ENCODE data around the gene RRP12.
"Not testable (repeated sequence)": the region's sequence is repeated elsewhere in the genome, so short reads cannot be mapped to it uniquely, and the experiment has no call there.

The RRP12 gene, protein sequence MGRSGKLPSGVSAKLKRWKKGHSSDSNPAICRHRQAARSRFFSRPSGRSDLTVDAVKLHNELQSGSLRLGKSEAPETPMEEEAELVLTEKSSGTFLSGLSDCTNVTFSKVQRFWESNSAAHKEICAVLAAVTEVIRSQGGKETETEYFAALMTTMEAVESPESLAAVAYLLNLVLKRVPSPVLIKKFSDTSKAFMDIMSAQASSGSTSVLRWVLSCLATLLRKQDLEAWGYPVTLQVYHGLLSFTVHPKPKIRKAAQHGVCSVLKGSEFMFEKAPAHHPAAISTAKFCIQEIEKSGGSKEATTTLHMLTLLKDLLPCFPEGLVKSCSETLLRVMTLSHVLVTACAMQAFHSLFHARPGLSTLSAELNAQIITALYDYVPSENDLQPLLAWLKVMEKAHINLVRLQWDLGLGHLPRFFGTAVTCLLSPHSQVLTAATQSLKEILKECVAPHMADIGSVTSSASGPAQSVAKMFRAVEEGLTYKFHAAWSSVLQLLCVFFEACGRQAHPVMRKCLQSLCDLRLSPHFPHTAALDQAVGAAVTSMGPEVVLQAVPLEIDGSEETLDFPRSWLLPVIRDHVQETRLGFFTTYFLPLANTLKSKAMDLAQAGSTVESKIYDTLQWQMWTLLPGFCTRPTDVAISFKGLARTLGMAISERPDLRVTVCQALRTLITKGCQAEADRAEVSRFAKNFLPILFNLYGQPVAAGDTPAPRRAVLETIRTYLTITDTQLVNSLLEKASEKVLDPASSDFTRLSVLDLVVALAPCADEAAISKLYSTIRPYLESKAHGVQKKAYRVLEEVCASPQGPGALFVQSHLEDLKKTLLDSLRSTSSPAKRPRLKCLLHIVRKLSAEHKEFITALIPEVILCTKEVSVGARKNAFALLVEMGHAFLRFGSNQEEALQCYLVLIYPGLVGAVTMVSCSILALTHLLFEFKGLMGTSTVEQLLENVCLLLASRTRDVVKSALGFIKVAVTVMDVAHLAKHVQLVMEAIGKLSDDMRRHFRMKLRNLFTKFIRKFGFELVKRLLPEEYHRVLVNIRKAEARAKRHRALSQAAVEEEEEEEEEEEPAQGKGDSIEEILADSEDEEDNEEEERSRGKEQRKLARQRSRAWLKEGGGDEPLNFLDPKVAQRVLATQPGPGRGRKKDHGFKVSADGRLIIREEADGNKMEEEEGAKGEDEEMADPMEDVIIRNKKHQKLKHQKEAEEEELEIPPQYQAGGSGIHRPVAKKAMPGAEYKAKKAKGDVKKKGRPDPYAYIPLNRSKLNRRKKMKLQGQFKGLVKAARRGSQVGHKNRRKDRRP (N-terminal part only)

DNA sequence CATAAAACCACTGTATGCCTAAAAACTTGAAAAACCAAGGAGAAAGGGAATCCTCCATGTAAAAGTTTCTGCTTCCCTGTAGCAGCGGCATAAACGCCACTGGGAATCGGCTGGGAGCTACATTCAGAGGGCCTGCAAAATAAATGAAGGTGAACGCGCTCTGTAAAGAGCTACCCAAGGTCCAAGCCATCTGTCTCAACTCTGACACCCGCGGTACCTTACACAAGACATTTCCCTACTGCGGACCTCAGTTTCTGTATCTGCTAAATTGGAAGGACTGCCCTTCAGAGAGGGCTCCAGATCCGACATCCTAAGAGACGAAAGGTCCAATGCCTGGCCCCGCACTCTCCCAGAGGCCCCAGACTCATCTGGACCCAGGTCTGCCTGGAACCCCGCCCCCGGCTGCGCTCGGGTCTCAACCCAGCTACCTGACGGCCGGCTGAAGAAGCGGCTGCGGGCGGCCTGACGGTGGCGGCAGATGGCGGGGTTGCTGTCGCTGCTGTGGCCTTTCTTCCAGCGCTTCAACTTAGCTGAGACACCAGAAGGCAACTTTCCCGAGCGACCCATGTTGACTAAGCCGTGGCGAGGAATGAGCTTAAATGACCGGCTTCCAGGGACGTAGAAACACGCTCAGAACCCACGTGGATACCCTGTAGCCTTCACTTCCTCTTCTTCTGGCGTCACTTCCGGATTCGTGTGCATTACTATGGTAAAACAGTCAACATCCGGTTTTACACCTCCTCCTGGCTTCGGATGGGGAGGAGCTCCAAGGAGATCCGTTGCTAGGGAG, at the start of gene RRP12:
TSS of gene RRP12 (minus strand) at position 676 of the 790 bp plus-strand sequence. CDS start at position 567, 109 bp downstream.
- DNase-seq (ENCODE audit: low spot score) = peak; percentile 96

DNA sequence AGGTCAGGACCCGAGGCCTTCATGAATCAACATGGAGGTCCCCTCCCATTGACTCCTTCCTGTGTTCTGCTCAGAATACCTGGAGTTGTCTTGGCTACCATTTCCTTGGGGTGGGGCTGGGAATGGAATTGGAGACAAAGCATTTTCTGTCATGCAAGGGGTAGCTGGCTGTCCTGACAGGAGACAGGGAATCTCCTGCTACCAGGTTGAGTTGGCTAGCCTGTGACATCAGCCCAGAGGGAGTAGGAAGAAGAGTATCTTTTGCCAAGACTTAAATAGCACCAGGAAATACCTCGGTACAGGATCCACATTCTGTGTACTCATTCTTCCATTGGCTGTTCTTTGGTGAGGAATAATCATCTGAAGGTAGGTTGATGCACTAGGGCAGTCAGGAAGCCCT, 49.7 kb upstream of the RRP12 start:
- DNase-seq (ENCODE audit: low spot score) = no peak

DNA sequence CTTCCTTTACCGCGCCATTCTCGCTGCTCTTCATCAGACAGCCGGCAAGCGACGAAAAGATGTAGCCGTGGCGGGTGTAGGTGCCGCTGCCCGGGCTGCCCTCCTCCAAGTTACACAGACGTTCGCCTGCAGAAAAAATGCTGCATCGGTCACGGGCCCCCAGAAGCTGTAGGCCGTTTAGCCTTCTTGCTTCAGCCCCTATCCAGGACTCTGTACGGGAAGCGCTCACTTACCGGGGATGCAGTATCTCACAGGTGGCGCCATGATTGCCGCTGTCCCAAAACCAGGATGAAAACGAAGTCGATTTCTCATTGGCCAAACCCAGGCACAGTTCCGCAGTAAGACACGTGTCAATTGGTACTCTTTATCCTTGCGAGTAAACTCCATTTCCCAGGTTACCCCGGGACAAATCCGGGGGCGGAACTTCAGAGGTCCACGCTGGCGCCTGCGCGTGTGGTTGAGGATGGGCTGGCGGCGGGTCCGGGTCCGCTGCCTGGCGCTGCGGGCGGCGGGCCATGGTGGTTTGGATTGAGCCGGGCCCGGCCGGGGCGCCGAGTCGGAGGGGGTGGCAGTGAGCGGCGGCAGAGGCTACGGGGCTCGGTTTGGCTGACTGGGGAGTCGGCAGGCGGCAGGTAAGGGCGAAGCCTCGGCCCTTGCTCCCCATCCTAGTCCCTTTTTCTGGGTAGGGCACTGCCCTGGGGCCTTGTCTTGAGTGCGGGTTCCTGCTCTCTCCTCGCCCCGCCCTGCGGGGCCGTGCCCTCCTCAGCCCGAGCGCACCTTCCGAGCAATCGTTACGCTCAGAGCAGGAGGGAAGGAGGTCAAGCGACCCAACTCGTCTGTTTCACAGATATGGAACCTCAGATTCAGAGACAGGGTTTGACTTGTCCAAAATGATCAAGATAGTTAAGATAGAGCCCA, 44.8 kb upstream of the RRP12 start, which contains the start of the genes EXOSC1 and ZDHHC16:
TSS of gene EXOSC1 (minus strand) at position 285 of the 918 bp plus-strand sequence. CDS start at position 264, 21 bp downstream.
TSS of gene ZDHHC16 (plus strand) at position 454 of the 918 bp plus-strand sequence. CDS start 5,501 bp downstream, outside the sequence.
- peak; percentile 99 for DNase-seq (ENCODE audit: low spot score)

DNA sequence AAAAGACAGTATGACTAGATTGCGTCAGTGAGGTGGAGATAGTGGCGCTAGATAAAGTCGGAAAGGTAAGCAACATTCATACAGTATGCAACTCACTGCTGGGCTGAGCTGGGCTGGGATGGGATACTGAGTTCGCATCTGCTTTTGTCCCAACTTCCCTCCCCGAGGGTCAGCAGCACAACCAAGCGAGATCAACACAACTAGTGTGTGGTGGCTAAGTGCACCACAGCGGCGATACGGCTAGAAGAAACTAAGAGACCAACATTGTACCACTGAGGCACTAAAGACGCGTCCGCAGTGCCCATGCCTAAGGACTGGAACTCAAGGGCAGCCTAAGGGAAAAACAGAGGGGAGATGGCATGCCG, 44.2 kb upstream of the RRP12 start:
- no peak for DNase-seq (ENCODE audit: low spot score)

DNA sequence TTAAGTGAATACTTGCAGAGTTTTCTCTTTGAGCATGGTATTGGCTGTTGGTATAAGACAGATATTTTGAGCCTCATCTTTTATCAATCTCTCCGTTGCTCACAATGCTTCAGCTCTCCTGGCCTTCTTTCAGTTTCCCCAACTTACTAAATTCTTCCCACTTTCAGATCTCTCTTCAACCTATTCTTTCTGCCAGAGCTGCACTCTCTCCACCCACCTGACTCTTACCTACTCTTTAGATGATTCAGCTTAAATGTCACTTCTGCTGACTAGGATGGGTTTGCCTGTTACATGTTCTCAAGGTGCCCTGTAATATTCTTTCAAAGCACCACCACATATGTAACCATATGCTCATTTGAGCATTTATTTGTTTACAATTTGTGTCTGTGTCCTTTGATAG, 43.1 kb upstream of the RRP12 start:
- no peak for DNase-seq (ENCODE audit: low spot score)

DNA sequence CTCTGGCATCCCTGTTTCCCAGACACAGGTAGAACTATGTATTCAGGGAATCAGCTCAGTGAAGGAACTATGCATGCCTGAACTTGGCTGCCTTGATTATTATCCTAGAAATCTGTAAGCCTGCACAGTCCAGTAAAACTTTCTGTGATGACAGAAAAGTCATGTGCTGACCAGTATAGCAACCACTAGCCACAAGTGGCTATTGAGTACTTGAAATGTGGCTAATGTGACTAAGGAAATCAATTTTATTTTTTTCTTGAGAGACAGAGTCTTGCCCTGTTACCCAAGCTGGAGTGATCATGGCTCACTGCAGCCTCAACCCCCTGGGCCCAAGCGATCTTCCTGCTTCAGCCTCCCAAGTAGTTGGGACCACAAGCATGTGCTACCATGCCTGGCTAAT, 41.1 kb upstream of the RRP12 start:
- DNase-seq (ENCODE audit: low spot score) = no peak

DNA sequence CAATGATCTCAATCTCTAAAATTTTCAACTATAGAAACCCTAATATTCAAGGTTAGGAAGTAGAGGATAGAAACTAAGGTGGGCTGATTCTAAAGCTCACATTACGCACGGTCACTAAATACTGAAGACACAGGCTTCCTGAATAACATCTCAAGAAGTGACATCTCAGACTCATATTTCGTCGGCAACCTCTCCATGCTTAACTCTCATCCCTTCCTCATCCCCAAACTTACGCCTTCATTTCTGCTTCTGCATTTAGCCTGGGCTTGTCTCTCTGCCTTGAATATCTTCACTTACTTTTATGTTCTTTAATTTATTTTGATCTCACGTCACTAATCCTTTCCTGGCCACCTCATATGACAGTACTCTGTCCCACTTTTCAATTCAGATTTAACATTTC, 34.1 kb upstream of the RRP12 start:
- DNase-seq (ENCODE audit: low spot score) = no peak

DNA sequence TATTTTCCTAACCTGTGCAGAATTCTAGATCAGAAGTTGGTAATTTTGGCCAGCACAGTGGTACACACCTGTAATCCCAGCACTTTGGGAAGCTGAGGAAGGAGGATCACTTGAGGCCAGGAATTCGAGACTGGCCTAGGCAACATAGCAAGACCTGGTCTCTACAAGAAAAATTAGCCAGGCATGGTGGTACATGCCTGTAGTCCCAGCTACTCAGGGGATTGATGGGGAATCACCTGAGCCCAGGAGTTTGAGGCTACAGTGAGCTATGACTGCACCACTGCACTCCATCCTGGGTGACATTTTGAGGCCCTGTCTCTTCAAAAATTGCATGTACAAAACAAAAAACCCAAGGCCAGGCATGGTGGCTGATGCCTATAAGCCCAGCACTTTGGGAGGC, 33.4 kb upstream of the RRP12 start:
- DNase-seq (ENCODE audit: low spot score) = no peak

DNA sequence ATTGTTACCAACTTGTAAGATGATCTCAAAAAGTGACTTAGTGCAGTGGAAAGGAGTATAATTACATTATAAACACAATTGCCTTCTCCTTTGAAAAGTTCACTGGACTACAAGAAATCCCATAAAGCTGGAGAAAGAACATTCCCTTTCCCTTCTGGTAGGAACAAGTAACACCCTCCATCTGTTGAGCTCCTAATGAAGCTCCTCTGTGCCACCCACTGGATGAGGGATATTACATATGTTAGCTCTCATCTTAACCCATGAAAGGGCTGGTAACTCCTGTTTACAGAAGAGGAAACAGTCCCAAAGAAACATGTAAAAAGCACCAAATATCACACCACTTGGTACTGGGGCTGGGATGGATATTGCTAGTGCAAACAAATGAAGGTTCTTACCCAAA, 32.9 kb upstream of the RRP12 start:
- DNase-seq (ENCODE audit: low spot score) = no peak

DNA sequence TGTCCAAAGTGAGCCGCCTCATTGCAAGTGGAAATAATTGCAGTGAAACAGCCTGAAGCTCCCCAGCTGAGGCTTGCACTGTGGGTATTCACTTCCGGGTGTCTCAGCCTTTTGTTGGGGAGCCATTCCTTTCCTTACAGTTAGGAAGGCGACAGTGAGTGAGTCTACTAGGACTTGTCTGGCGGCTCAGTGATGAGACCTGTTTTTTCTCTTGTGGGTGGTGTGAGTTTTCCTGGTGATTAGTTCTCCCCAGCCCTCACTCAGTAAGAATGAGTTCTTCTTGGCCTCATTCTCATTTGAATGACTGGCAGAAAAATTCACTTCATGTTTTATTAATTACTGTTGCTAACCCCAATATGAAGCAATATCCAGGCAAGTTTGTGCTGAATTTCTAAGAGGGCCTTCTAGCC, 27.4 kb upstream of the RRP12 start:
- no peak for DNase-seq (ENCODE audit: low spot score)

DNA sequence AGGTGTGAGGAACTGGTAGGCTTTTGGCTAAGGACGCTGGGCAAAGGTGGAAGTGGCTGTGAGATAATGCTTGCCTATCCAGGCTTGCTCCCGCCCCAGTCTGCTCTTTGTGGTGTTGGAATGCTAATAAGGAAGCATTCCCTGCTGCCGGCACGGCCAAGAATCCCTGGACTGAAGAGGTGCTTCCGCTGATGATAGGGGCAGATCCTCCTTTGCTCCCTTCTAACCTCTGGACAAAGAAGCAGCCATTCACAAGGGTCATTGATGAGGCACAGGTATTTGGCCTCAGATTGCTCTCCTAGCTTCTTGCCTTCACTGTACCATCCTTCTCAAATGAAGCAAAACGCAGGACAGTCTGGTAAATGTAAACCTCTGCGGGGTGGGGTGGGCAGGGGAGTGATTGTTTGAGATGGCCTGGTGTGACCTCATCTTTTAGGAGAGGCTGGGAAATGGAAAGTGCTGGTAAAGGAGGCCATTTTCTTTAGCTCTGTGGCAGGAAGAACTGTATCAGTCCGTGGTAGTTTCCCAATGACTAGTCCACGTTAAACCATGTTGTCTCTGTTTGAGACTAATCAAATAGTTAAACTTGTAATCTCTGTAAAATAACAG, 26.5 kb upstream of the RRP12 start:
- DNase-seq (ENCODE audit: low spot score) = no peak

DNA sequence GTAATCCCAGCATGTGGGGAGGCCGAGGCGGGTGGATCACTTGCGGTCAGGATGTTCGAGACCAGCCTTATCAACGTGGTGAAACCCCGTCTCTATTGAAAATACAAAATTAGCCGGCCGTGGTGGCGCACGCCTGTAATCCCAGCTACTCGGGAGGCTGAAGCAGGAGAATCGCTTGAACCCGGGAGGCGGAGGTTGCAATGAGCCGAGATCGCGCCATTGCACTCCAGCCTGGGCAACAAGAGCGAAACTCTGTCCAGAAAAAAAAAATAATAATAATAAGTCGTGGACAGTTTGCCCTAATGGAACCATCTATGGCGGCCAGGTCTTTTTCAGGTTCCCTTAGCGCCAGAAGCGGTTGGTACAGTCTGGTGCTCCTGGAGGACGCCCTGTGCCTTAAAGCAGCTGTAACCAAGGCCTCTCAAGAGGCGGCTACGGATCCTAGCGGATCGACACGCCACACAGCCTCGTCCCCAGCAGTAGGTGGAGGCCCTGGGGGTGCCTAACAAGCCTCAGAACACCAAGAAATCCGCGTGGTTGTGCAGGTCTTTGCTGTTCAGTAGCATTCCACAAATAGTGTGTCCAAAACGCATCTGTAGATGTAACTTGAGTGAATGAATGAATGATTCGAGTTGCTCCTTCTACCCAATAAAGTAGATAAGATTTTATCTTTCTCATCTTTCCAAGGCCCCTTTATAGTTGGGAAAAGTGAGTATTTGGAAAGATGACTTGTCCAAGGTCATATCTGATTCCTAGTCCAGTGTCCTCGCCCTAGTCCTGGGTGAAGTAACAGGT, 25.8 kb upstream of the RRP12 start:
- DNase-seq (ENCODE audit: low spot score) = no peak

DNA sequence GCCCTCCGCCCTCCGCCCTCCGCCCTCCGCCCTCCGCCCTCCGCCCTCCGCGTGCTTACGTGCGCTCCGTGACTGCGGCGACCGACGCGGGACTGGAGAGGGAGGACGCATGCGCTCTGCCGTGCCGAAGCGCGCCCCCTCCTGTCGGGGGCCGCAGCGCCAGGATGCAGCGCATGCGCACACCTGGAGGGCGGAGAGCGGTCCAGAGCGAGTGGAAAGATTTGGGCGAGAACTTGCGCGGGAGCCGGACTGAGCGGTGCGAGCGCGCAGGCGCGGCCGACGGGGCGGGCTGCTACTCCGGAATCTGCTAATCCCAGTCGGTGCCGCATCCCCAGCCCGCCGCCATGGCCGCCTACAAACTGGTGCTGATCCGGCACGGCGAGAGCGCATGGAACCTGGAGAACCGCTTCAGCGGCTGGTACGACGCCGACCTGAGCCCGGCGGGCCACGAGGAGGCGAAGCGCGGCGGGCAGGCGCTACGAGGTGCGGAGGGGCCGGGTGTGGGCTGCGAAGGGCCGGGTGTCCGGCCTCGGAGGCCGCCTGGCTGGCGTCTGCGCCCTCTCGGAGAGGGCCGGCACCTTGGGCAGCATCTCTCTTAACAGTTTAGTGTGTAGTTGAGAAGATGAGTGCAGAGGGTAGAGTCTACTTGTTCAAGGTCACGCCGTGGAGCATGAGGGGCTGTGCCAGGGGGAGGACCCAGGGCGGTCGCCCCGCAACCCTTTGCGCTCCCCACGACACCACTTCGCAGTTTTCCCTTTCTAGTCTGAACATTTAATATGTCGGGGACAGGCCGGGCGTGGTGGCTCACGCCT, 25.0 kb upstream of the RRP12 start, which contains the start of gene PGAM1:
TSS of gene PGAM1 (plus strand) at position 228 of the 812 bp plus-strand sequence. CDS start at position 345, 117 bp downstream.
- DNase-seq (ENCODE audit: low spot score) = peak; percentile 100

DNA sequence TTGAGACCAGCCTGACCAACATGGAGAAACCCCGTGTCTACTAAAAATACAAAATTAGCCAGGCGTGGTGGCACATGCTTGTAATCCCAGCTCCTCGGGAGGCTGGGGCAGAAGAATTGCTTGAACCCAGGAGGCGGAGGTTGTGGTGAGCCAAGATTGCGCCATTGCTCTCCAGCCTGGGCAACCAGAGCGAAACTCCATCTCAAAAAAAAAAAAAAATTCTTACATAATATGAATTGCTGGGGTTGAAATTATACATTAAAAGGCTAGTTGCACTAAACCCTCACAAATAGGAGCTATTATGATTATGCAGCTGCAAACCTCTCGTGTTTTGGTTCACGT, 22.6 kb upstream of the RRP12 start:
- not testable (repeated sequence) for DNase-seq (ENCODE audit: low spot score)

DNA sequence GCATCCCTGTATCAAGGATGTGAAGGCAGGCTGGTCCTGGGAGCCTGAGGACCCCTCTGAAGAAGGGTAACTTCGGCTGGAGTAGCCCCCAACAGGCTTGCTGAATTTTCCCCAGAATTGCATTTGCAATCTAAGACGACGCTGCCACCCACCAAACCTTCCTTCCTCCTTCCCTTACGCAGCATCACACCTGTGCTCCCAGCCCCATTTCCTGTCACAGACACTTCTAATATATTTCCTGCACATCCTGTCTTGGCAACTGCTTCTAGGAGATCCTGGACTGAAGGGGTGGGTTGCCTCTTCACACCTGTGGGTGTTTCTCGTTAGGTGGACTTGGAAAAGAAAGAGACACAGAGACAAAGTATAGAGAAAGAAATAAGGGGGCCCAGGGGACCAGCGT, 15.4 kb upstream of the RRP12 start:
- no peak for DNase-seq (ENCODE audit: low spot score)

DNA sequence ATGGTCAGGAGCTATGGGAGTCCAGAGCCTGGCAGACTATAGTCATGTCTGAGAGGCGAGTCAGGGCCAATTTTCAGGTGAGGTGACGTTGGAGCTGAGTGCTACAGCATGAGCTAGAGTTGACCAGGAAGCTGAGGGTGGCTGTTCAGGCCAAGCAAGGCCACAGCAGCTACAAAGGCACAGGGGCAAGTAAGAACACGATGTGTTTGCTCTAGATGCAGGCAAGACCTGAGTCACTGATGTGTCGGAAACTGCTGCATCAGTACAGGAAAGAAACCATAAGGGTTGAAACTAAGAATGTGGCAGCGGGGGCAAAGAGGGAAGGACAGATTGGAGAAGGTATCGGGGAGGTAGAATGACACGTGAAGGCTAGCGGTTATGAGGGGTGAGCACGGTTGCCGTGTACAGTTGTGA, 11.8 kb upstream of the RRP12 start:
- DNase-seq (ENCODE audit: low spot score) = no peak

DNA sequence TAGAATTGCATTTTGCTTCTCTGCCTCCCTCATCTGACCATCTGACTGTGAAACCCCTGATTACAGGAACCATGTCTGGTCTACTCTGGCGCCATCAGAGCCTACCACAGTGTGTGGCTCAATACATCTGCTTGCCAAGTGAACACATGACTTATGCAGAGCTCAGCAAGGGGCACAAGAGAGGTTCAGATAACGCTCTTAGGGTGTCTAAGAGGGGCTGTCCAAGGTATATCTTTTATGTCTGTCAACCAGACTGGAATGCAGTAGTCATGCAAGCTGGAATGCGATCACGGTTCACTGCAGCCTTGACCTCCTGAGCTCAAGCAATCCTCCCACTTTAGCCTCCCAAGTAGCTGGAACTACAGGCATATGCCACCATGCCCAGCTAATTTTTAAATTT, 10.3 kb upstream of the RRP12 start:
- DNase-seq (ENCODE audit: low spot score) = no peak

DNA sequence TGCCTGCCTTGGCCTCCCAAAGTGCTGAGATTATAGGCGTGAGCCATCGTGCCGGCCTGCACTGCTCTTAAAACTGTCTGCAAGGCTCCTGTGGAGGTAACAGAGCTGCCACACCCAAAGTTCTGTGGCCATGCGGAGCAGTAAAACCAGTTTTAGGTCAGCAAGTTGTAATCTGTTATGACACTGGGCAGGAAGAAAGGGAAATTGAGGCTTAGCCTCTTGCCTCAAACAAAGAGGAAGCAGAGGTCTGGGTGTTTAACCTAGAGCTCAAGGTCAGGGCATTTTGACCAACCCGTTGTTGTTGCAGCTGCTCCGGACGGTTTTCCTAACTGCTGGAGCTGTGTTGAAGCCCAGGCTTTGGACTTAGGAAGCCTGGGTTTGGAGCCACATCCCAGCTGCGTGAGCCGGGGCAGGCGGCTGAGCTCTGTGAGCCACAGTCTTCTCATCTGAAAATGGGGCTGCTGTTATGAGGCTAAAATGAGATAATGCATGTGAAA, 7.4 kb upstream of the RRP12 start:
- no peak for DNase-seq (ENCODE audit: low spot score)

Data from germinal center (tissue), 1 donor.